ENCODE measurements around the gene CYSRT1.

The CYSRT1 gene

GRCh38 chr9:137266162-137266527, 41.2 kb downstream of the CYSRT1 start:
- in situ Hi-C loops (cut with HindIII; ENCODE audit: low sequenced_read_pairs), result no loop called here
- DNase-seq (ENCODE audit: low read depth, low spot score), result no peak
- TF ChIP-seq CTCF (IDR thresholded peaks at IDR 0.05; ENCODE audit: low read depth, low read length), result no peak
- no peak overlapping the region for H3K4me3 ChIP-seq (ENCODE audit: low read depth, low read length)

GRCh38 chr9:137266585-137267453, 41.8 kb downstream of the CYSRT1 start:
- no peak for DNase-seq (ENCODE audit: low read depth, low spot score)
- in situ Hi-C loops (cut with HindIII; ENCODE audit: low sequenced_read_pairs), result no loop called here
- no peak for TF ChIP-seq CTCF (IDR thresholded peaks at IDR 0.05; ENCODE audit: low read depth, low read length)
- H3K4me3 ChIP-seq (ENCODE audit: low read depth, low read length), result no peak overlapping the region

- no peak for DNase-seq (ENCODE audit: low read depth, low spot score)
- H3K4me3 ChIP-seq (ENCODE audit: low read depth, low read length), result no peak overlapping the region
- no peak for TF ChIP-seq CTCF (IDR thresholded peaks at IDR 0.05; ENCODE audit: low read depth, low read length)
- in situ Hi-C loops (cut with HindIII; ENCODE audit: low sequenced_read_pairs), result no loop called here
These were observed 43.0 kb downstream of the CYSRT1 start for GRCh38 chr9:137267933-137268355.

GRCh38 chr9:137268538-137269201, 43.7 kb downstream of the CYSRT1 start:
- DNase-seq (ENCODE audit: low read depth, low spot score), result no peak

GRCh38 chr9:137269231-137269772, 44.3 kb downstream of the CYSRT1 start:
- no peak for TF ChIP-seq CTCF (IDR thresholded peaks at IDR 0.05; ENCODE audit: low read depth, low read length)
- H3K4me3 ChIP-seq (ENCODE audit: low read depth, low read length), result no peak overlapping the region
- no peak for DNase-seq (ENCODE audit: low read depth, low spot score)
- in situ Hi-C loops (cut with HindIII; ENCODE audit: low sequenced_read_pairs), result no loop called here

More at GRCh38 chr9:137268538-137269201, 43.7 kb downstream of the CYSRT1 start:
- in situ Hi-C loops (cut with HindIII; ENCODE audit: low sequenced_read_pairs), result no loop called here
- no peak overlapping the region for H3K4me3 ChIP-seq (ENCODE audit: low read depth, low read length)
- TF ChIP-seq CTCF (IDR thresholded peaks at IDR 0.05; ENCODE audit: low read depth, low read length), result no peak

GRCh38 chr9:137270929-137271695, 46.1 kb downstream of the CYSRT1 start:
- in situ Hi-C loops (cut with HindIII; ENCODE audit: low sequenced_read_pairs), result no loop called here
- DNase-seq (ENCODE audit: low read depth, low spot score), result no peak
- H3K4me3 ChIP-seq (ENCODE audit: low read depth, low read length), result no peak overlapping the region
- TF ChIP-seq CTCF (IDR thresholded peaks at IDR 0.05; ENCODE audit: low read depth, low read length), result no peak
